ENCODE measurements around the gene RAMP2.

DNA sequence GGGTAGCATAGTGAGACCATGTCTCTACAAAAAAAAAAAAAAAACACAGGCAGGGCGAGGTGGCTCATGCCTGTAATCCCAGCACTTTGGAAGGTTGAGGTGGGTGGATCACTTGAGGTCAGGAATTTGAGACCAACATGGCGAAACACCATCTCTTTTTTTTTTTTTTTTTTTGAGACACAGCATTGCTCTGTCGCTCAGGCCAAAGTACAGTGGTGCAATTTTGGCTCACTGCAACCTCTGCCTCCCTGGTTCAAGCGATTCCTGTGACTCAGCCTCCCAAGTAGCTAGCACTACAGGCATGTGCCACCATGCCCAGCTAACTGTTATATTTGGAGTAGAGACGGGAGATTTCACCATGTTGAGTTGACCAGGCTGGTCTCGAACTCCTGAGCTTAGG is 5.1 kb downstream of the RAMP2 start:
- TF ChIP-seq, protein P1, sequence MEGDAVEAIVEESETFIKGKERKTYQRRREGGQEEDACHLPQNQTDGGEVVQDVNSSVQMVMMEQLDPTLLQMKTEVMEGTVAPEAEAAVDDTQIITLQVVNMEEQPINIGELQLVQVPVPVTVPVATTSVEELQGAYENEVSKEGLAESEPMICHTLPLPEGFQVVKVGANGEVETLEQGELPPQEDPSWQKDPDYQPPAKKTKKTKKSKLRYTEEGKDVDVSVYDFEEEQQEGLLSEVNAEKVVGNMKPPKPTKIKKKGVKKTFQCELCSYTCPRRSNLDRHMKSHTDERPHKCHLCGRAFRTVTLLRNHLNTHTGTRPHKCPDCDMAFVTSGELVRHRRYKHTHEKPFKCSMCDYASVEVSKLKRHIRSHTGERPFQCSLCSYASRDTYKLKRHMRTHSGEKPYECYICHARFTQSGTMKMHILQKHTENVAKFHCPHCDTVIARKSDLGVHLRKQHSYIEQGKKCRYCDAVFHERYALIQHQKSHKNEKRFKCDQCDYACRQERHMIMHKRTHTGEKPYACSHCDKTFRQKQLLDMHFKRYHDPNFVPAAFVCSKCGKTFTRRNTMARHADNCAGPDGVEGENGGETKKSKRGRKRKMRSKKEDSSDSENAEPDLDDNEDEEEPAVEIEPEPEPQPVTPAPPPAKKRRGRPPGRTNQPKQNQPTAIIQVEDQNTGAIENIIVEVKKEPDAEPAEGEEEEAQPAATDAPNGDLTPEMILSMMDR (conservative IDR thresholded peaks at IDR 0.05), result no peak
- no peak for TF ChIP-seq ZFX (IDR thresholded peaks at IDR 0.05)
